GM18498 (cell line): Measurements from ENCODE around the gene ZFPM1.
"Not testable (repeated sequence)": the region's sequence is repeated elsewhere in the genome, so short reads cannot be mapped to it uniquely, and the experiment has no call there.

Experiments
- ATAC-seq: cut with Tn5 transposase; IDR thresholded peaks from one replicate; pipeline ENCODE4 v1.9.1; 2021; ENCODE audit warnings: mild to moderate bottlenecking, moderate library complexity; ENCODE audit not compliant: unreplicated experiment

Gene ZFPM1

GRCh38 chr16:88510091-88510994, 57.3 kb downstream of the ZFPM1 start:
- ATAC-seq, result no peak

GRCh38 chr16:88511060-88511459, 58.0 kb downstream of the ZFPM1 start:
- no peak for ATAC-seq

GRCh38 chr16:88511906-88512305, 58.8 kb downstream of the ZFPM1 start:
- ATAC-seq, result no peak

GRCh38 chr16:88512728-88513696, 59.9 kb downstream of the ZFPM1 start:
- no peak for ATAC-seq

GRCh38 chr16:88514070-88514469, 61.0 kb downstream of the ZFPM1 start:
- ATAC-seq, result no peak

- no peak for ATAC-seq
Observed at GRCh38 chr16:88514526-88515232, 61.6 kb downstream of the ZFPM1 start.

- no peak for ATAC-seq
Observed at GRCh38 chr16:88515371-88515770, 62.3 kb downstream of the ZFPM1 start.

- no peak for ATAC-seq
Observed at GRCh38 chr16:88515925-88516594, 63.0 kb downstream of the ZFPM1 start.

- no peak for ATAC-seq
Observed at GRCh38 chr16:88516601-88517061, 63.6 kb downstream of the ZFPM1 start.

GRCh38 chr16:88517208-88517774, 64.2 kb downstream of the ZFPM1 start:
- not testable (repeated sequence) for ATAC-seq

- ATAC-seq, result not testable (repeated sequence)
Observed at GRCh38 chr16:88518411-88519111, 65.5 kb downstream of the ZFPM1 start.

GRCh38 chr16:88519240-88519639, 66.2 kb downstream of the ZFPM1 start:
- no peak for ATAC-seq

- ATAC-seq, result no peak
Observed at GRCh38 chr16:88519938-88520653, 67.0 kb downstream of the ZFPM1 start.

- ATAC-seq, result no peak
Observed at GRCh38 chr16:88521674-88522073, 68.6 kb downstream of the ZFPM1 start.

GRCh38 chr16:88522276-88522949, 69.3 kb downstream of the ZFPM1 start:
- ATAC-seq, result no peak

- no peak for ATAC-seq
Observed at GRCh38 chr16:88523309-88524161, 70.5 kb downstream of the ZFPM1 start.

GRCh38 chr16:88524274-88524972, 71.3 kb downstream of the ZFPM1 start:
- no peak for ATAC-seq
